Stimulated activated CD8-positive, alpha-beta memory T cell treated with anti-CD3 and anti-CD28 coated beads, Interleukin-7, amount 100 ng/mL, for 4 hours (primary cell): ENCODE data around the gene MAP2K7.

Source experiments
- DNase-seq, 2 donors: peaks; one replicate each; pipeline ENCODE4 v3.0.0-alpha.2; 2020; ENCODE audit warnings: low read depth in 2 of 2

MAP2K7 gene

GRCh38 chr19:7918615-7919421, 15.1 kb downstream of the MAP2K7 start:
- no peak for DNase-seq

GRCh38 chr19:7919610-7920518, 16.2 kb downstream of the MAP2K7 start, which contains the start of gene SNAPC2:
SNAPC2 (plus strand) TSS chr19:7920338; CDS start chr19:7920367, 29 bp downstream.
- peak; percentile 93 for DNase-seq

- DNase-seq = peak; percentile 100
Measured at GRCh38 chr19:7920519-7921301, 17.0 kb downstream of the MAP2K7 start.

GRCh38 chr19:7921302-7921966, 17.8 kb downstream of the MAP2K7 start:
- DNase-seq = no peak

DNA sequence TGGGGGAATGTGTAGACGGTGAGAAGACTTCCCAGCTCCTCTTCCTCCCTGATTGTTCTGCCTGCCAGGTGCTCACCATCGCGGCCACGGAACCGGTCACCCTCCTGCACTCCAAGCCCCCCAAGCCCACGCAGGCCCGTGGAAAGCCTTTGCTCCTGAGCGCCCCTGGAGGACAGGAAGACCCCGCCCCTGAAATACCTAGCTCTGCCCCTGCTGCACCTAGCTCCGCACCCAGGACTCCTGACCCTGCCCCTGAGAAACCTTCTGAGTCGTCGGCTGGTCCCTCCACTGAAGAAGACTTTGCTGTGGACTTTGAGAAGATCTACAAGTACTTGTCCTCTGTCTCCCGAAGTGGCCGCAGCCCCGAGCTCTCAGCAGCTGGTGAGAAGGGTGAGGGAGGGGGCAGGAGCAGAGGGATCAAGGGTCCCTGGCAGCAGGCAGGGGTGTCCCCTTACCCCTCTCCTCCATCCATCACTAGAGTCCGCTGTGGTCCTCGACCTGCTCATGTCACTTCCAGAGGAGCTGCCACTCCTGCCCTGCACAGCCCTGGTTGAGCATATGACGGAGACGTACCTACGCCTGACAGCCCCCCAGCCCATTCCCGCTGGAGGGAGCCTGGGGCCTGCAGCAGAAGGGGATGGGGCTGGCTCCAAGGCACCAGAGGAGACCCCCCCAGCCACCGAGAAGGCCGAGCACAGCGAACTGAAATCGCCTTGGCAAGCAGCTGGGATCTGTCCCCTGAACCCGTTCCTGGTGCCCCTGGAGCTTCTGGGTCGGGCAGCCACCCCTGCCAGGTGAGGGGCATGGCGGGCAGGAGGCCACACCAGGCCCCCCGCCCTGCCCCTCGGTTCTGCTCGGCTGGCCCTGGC, 18.5 kb downstream of the MAP2K7 start:
- no peak for DNase-seq

DNA sequence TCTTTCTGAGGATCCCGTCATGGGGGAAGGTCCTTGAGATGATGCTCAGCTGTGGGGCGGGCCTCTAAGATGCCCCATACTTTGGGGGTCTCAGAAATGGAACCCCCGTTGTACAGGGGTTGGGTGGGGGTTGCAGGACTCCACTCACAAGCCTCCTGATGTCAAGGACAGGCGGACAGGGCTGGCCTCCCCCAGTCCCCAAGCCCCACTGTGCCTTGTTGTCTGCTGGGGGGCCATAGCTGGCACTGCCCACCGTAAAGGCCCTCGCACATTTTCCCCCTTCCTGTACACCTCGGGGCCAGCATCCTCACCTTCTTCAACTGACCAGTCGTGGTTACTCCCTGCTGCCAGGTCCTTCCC, 19.1 kb downstream of the MAP2K7 start:
- no peak for DNase-seq

GRCh38 chr19:7923295-7924191, 19.9 kb downstream of the MAP2K7 start:
- no peak for DNase-seq

GRCh38 chr19:7924241-7924640, 20.6 kb downstream of the MAP2K7 start:
- DNase-seq = no peak

- DNase-seq = no peak
Measured at GRCh38 chr19:7924651-7925170, 21.0 kb downstream of the MAP2K7 start.

DNA sequence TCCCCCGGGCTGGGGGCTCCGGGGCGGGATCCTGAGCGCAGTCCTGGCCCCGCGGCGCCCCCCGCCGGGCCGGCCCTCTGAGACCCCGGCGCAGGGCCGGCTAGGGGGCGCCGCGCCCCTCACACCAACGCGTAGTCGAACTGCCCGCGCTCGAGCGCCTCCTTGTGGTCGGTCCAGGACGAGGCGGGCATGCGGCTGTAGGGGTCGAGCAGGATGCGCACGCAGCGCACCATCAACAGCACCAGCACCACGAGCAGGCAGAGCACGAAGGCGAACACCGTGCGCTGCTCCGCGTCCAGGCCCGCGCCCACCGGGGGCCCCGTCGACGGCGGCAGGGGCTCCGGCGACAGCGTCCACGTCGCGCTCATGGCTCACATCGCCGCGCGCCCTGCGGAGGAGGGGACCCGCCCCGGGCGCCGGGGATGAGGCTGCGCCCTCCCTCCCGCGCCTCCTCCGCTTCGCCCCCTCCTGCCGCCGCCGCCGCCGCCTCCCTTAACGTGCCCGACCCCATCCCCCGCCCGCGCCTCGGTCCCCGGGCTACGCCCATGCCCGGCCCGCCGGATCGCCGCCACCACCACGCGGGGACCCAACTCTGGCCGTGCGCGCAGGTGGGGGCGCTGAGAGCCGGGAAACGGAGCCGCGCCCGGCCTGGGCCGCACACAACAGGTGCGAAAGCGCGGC, 21.6 kb downstream of the MAP2K7 start:
- DNase-seq = peak; percentile 48 to 71

DNA sequence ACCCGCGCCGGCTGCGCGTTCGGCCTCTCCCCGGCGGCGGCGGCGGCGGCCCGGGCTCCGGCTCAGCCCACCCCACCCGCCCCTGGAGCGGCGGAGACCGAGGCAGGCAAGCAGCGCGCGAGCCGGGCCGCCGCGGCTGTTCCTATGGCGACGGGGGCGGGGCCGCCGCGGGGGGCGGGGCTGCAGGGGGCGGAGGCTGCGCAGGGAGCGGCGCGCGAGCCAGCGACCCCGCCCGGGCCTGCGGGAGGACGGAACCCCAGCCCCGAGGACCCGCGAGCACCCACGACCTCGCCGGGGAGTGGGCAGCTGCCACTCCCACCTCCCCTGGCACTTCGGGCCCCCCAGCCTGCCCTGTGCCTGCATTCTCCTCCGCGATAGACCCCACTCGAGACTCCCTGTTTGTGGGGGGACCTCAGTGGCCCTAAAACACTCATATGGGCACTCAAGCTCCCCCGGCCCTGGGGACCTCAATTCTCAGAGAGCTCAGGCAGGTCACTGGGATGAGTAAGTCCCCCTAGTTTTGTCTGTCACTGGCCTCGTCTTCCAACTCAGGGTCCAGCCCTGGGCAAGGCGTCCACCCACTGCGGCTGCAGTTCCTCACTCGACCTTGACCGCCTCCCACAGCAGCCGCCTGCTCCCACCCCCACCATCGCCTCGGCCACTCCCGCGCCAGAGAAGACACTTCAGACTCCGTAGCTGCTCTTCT, 22.5 kb downstream of the MAP2K7 start, which contains the start of gene CTXN1:
TSS of gene CTXN1 (minus strand) at position 115 of the 706 bp plus-strand sequence. CDS start 597 bp downstream, outside the sequence.
- DNase-seq = peak in 1 of 2 donors; percentile 69

- no peak for DNase-seq
Measured at GRCh38 chr19:7926727-7927604, 23.3 kb downstream of the MAP2K7 start.

DNA sequence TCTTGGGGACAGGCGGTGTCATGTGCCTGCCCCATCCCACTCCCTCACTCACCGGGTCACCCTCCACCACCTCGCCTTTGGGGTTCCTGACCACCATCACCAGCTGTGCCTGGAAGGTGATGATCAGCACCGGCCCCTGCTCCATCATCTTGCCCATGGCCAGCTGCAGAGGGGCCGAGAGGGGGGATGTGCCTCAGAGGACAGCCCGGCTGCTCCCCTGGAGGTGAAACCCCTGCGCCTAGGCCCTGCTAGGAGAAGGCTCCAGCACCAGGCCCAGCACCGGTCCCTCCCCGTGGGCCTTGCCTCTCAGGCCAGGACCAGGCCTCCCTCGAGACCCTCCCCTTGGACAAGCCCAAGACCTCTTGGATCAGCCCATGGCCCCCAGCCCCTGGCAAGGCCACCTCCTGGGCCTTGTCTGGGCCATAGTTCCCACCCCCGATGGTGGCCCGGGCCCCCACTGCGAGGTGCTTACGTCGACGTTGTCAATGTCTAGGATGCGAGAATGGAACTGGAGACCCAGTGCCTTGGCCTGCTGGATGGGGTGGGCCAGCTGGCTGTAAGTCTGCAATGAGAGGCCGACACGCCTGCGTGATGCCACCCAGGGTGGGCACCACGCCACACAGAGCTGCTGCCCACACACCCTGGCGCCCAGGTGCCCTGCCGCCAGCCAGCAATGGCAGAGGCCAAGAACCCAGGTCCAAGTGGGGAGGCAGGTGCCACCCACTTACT, 24.1 kb downstream of the MAP2K7 start:
- DNase-seq = no peak

GRCh38 chr19:7928334-7928706, 24.6 kb downstream of the MAP2K7 start:
- DNase-seq = no peak

GRCh38 chr19:7928741-7929701, 25.3 kb downstream of the MAP2K7 start:
- DNase-seq = peak; percentile 35 to 48
